ENCODE data around the gene TPST2. TPM values are rescaled to one million over a fixed set of nuclear protein-coding genes. Genes with fewer than 3 reads are reported as not detected.

TPST2 gene
- total RNA-seq, 1 experiment from 2014 or later = 50.1 TPM

DNA sequence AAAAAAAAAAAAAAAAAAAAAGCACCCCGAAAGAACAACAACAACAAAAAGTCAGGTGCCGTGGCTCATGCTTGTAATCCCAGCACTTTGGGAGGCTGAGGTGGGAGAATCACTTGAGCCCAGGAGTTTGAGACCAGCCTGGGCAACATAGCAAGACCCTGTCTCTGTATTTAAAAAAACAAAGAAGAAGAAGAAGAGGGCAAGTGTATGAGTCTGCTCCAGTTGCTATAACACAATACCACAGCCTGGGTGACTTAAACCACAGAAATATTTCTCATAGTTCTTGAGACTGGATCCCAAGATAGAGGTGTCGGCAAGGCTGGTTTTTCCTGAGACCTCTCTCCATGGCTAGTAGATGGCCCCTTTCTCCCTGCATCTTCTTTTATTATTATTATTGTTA, 44.3 kb upstream of the TPST2 start:
- H2BK5ac ChIP-seq (ENCODE audit: insufficient read length, low read length) = no peak overlapping the region
- H4K5ac ChIP-seq (ENCODE audit: insufficient read length, low read depth, low read length) = no peak overlapping the region
- H2AFZ ChIP-seq (ENCODE audit: low read length) = no peak overlapping the region
- WGBS (ENCODE audit: extremely low coverage, insufficient read length, low lambda C conversion rate) = no CpG with 5 or more reads among the region's 3 CpGs
- Mint-ChIP-seq H3K4me1 (peaks cover 10 to 13% of the 10 kb centered on the region in 2 experiments), H3K9me3 (no peaks in the 10 kb centered on the region), H3K27me3 (ENCODE audit: low read depth) (no peaks in the 10 kb centered on the region; the same call in 1 of the 2 replicates), H3K4me3 (no peak overlapping the region), H3K27ac (no peak overlapping the region), H3K36me3 (ENCODE audit: insufficient read depth in 1 of 3, low read depth in 3 of 3) (no peaks in the 10 kb centered on the region; a peak in 1 of 7 replicates)
- DNase-seq = no peak
- H3K4ac ChIP-seq (ENCODE audit: low read depth, low read length) = no peak overlapping the region
- no peak overlapping the region for H3K9ac ChIP-seq (ENCODE audit: extremely low read depth, insufficient read length, low read length)
- H3K56ac ChIP-seq (ENCODE audit: insufficient read length, low read depth, low read length) = no peak overlapping the region
- no peak overlapping the region for H2BK12ac ChIP-seq (ENCODE audit: insufficient read length, low read depth, low read length)
- no peaks in the 10 kb centered on the region for H3K79me1 ChIP-seq (ENCODE audit: insufficient read depth, low read depth, low read length, poor library complexity, severe bottlenecking)
- no peaks in the 10 kb centered on the region; the same call in 1 of the 2 replicates for H3K4me1 ChIP-seq (ENCODE audit: insufficient read depth, low read length)
- H3K27me3 ChIP-seq (ENCODE audit: insufficient read depth, low read length) = no peaks in the 10 kb centered on the region
- H3K79me2 ChIP-seq (ENCODE audit: insufficient read depth, low read length) = no peaks in the 10 kb centered on the region
- H4K20me1 ChIP-seq (ENCODE audit: control insufficient read depth, insufficient read depth, insufficient read length) = no peaks in the 10 kb centered on the region
- H3K14ac ChIP-seq (ENCODE audit: insufficient read depth, low read length) = no peak overlapping the region
- H2AK5ac ChIP-seq (ENCODE audit: insufficient read length, low read length) = no peak overlapping the region
- no peak overlapping the region for H2BK120ac ChIP-seq (ENCODE audit: low read depth, low read length, poor library complexity, severe bottlenecking)
- no peak overlapping the region for H3K23ac ChIP-seq (ENCODE audit: insufficient read length, low read depth, low read length)
- no peak overlapping the region for H3K27ac ChIP-seq (ENCODE audit: insufficient read length, low read depth, low read length)
- no peaks in the 10 kb centered on the region for H3K23me2 ChIP-seq (ENCODE audit: insufficient read length, low read depth, low read length, poor library complexity, severe bottlenecking)
- H4K91ac ChIP-seq (ENCODE audit: insufficient read length, low read depth, low read length) = no peak overlapping the region
- H3K9me3 ChIP-seq (ENCODE audit: control insufficient read depth, low read depth, low read length) = no peaks in the 10 kb centered on the region
- H3K4me2 ChIP-seq (ENCODE audit: insufficient read depth, insufficient read length, low read length) = no peak overlapping the region
- no peak overlapping the region for H4K8ac ChIP-seq (replicated peaks; ENCODE audit: insufficient read length, low read depth, low read length)
- no peak overlapping the region for H2BK20ac ChIP-seq (ENCODE audit: low read depth, low read length, poor library complexity, severe bottlenecking)
- no peak overlapping the region for H3T11ph ChIP-seq (ENCODE audit: low read length)
- TF ChIP-seq, protein P1, sequence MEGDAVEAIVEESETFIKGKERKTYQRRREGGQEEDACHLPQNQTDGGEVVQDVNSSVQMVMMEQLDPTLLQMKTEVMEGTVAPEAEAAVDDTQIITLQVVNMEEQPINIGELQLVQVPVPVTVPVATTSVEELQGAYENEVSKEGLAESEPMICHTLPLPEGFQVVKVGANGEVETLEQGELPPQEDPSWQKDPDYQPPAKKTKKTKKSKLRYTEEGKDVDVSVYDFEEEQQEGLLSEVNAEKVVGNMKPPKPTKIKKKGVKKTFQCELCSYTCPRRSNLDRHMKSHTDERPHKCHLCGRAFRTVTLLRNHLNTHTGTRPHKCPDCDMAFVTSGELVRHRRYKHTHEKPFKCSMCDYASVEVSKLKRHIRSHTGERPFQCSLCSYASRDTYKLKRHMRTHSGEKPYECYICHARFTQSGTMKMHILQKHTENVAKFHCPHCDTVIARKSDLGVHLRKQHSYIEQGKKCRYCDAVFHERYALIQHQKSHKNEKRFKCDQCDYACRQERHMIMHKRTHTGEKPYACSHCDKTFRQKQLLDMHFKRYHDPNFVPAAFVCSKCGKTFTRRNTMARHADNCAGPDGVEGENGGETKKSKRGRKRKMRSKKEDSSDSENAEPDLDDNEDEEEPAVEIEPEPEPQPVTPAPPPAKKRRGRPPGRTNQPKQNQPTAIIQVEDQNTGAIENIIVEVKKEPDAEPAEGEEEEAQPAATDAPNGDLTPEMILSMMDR (conservative IDR thresholded peaks at IDR 0.05) = no peak
- no peak overlapping the region for H2BK15ac ChIP-seq (ENCODE audit: low read depth, low read length)
- H3K18ac ChIP-seq (ENCODE audit: insufficient read length, low read depth, low read length) = no peak overlapping the region

Measured in H9 (cell line).